Gastroesophageal sphincter (tissue), 3 donors: ENCODE results near the gene NPY4R.
"Not testable (repeated sequence)": the region's sequence is repeated elsewhere in the genome, so short reads cannot be mapped to it uniquely, and the experiment has no call there.

ENCODE experiments used
- CTCF ChIP-seq, 4 experiments: fragments of 200-600 bp in 2 of 4; fragments of 450-650 bp in 2 of 4; sonication (generic) in 1 of 4; IDR thresholded peaks; one replicate each; pipeline ENCODE4 v1.5.1; 2017 to 2019; ENCODE audit warnings: antibody characterized with exemption in 4 of 4, mild to moderate bottlenecking in 2 of 4, moderate library complexity in 2 of 4
- POLR2A ChIP-seq, 2 donors: fragments of 450-650 bp; IDR thresholded peaks; one replicate each; pipeline ENCODE4 v1.6.1; 2017; ENCODE audit warnings: antibody characterized with exemption in 2 of 2, mild to moderate bottlenecking in 2 of 2, moderate library complexity in 1 of 2

GRCh38 chr10:46470134-46470533, 4.4 kb upstream of the NPY4R start:
- not testable (repeated sequence) for TF ChIP-seq CTCF, POLR2A (IDR thresholded peaks at IDR 0.05)
